WTC11 (cell line): ENCODE data around the gene TMEM117. TPM values are rescaled to one million over a fixed set of nuclear protein-coding genes. Genes with fewer than 3 reads are reported as not detected.

Experiments
- ATAC-seq: fragments of 200-7000 bp; cut with Tn5 transposase; 2 replicates; pipeline ENCODE4 v1.10.0; 2021; ENCODE audit warnings: mild to moderate bottlenecking, moderate library complexity
- CTCF ChIA-PET: fragments of 300-600 bp; sonication (Branson Sonifier 250); formaldehyde crosslinking; loops from one replicate; lab custom pipeline; 2021; ENCODE audit warnings: antibody characterized with exemption; lab: Charles Lee
- POLR2A ChIA-PET: fragments of 350-600 bp; sonication (Branson Sonifier 250); formaldehyde crosslinking; loops from one replicate; lab custom pipeline; 2021; ENCODE audit warnings: antibody characterized with exemption; lab: Charles Lee
- DNase-seq: peaks from one replicate; pipeline ENCODE4 v3.0.0; 2021; ENCODE audit warnings: low spot score
- H3K27ac Mint-ChIP-seq: 2 replicates; pipeline ENCODE4 v1.8.0; 2021; ENCODE audit warnings: mixed read lengths
- H3K27me3 Mint-ChIP-seq: 2 replicates; pipeline ENCODE4 v1.8.0; 2021; ENCODE audit warnings: low read depth, mild to moderate bottlenecking, moderate library complexity, mixed read lengths
- H3K36me3 Mint-ChIP-seq: 2 replicates; pipeline ENCODE4 v1.8.0; 2021; ENCODE audit warnings: mixed read lengths
- H3K4me1 Mint-ChIP-seq: 2 replicates; pipeline ENCODE4 v1.8.0; 2022; ENCODE audit warnings: mixed read lengths
- H3K4me3 Mint-ChIP-seq: 2 replicates; pipeline ENCODE4 v1.8.0; 2021; ENCODE audit warnings: mild to moderate bottlenecking, moderate library complexity, mixed read lengths
- H3K9me3 Mint-ChIP-seq: 2 replicates; pipeline ENCODE4 v1.8.0; 2021; ENCODE audit warnings: mixed read lengths
- AR ChIP-seq: fragments of 250-450 bp; sonication (Bioruptor Pico); IDR thresholded peaks from 2 replicates; pipeline ENCODE4 v1.9.0; 2021; ENCODE audit warnings: mild to moderate bottlenecking
- ATF1 ChIP-seq: sonication (generic); formaldehyde crosslinking; IDR thresholded peaks from 2 replicates; pipeline ENCODE4 v1.8.1; 2023; ENCODE audit warnings: mild to moderate bottlenecking, moderate library complexity, missing genetic modification reagents
- ATF3 ChIP-seq: sonication (generic); formaldehyde crosslinking; conservative IDR thresholded peaks from 2 replicates; pipeline ENCODE4 v1.8.1; 2022; ENCODE audit warnings: mild to moderate bottlenecking, missing genetic modification reagents
- CBFB ChIP-seq: sonication (generic); formaldehyde crosslinking; IDR thresholded peaks from 2 replicates; pipeline ENCODE4 v1.8.1; 2022; ENCODE audit warnings: mild to moderate bottlenecking, low read depth, missing genetic modification reagents
- CDX4 ChIP-seq: fragments of 250-450 bp; sonication (Bioruptor Pico); IDR thresholded peaks from 2 replicates; pipeline ENCODE4 v1.9.0; 2021; ENCODE audit warnings: moderate library complexity, mild to moderate bottlenecking, inconsistent platforms, borderline replicate concordance
- EMX1 ChIP-seq: fragments of 250-450 bp; sonication (Bioruptor Pico); IDR thresholded peaks from 2 replicates; pipeline ENCODE4 v1.8.0; 2021; ENCODE audit warnings: mild to moderate bottlenecking
- GABPB1 ChIP-seq: sonication (generic); formaldehyde crosslinking; IDR thresholded peaks from 2 replicates; pipeline ENCODE4 v1.8.1; 2023; ENCODE audit warnings: mild to moderate bottlenecking, missing genetic modification reagents
- JUN ChIP-seq: sonication (generic); formaldehyde crosslinking; IDR thresholded peaks from 2 replicates; pipeline ENCODE4 v1.8.0; 2023; ENCODE audit warnings: mild to moderate bottlenecking, missing genetic modification reagents
- MAX ChIP-seq: sonication (generic); formaldehyde crosslinking; IDR thresholded peaks from 2 replicates; pipeline ENCODE4 v1.8.0; 2022; ENCODE audit warnings: mild to moderate bottlenecking, missing genetic modification reagents
- NFATC4 ChIP-seq: fragments of 250-450 bp; sonication (Bioruptor Pico); IDR thresholded peaks from 2 replicates; pipeline ENCODE4 v1.9.0; 2021; ENCODE audit warnings: mild to moderate bottlenecking
- PRDM15 ChIP-seq: sonication (generic); formaldehyde crosslinking; IDR thresholded peaks from 2 replicates; pipeline ENCODE4 v1.8.0; 2022; ENCODE audit warnings: missing genetic modification reagents
- RELA ChIP-seq: sonication (generic); formaldehyde crosslinking; IDR thresholded peaks from 2 replicates; pipeline ENCODE4 v1.8.1; 2022; ENCODE audit warnings: missing genetic modification reagents, mild to moderate bottlenecking, borderline replicate concordance
- ZNF138 ChIP-seq: sonication (generic); formaldehyde crosslinking; conservative IDR thresholded peaks from 2 replicates; pipeline ENCODE4 v1.8.1; 2022; ENCODE audit warnings: mild to moderate bottlenecking, moderate library complexity, missing genetic modification reagents
- ZNF281 ChIP-seq: sonication (generic); formaldehyde crosslinking; IDR thresholded peaks from 2 replicates; pipeline ENCODE4 v1.8.0; 2023; ENCODE audit warnings: mild to moderate bottlenecking, missing genetic modification reagents
- ZNF423 ChIP-seq: fragments of 250-450 bp; sonication (Bioruptor Pico); IDR thresholded peaks from 2 replicates; pipeline ENCODE4 v2.1.2; 2022; ENCODE audit warnings: mild to moderate bottlenecking, moderate library complexity
- total RNA-seq: library from RNA; stranded (reverse); gene quantifications from 3 replicates; pipeline ENCODE4 v1.2.3, GENCODE V29; 2021
- TF ChIP-seq, protein P1 (sequence below): sonication (generic); formaldehyde crosslinking; IDR thresholded peaks from 2 replicates; pipeline ENCODE4 v1.8.1; 2022; ENCODE audit warnings: mild to moderate bottlenecking, missing genetic modification reagents, moderate library complexity, borderline replicate concordance
- TF ChIP-seq, protein P2 (sequence below): sonication (generic); formaldehyde crosslinking; IDR thresholded peaks from 2 replicates; pipeline ENCODE4 v1.8.1; 2023; ENCODE audit warnings: mild to moderate bottlenecking, moderate library complexity, missing genetic modification reagents
- TF ChIP-seq, protein P3 (sequence below): fragments of 250-450 bp; sonication (Bioruptor Pico); IDR thresholded peaks from 2 replicates; pipeline ENCODE4 v1.8.0; 2021; ENCODE audit warnings: mild to moderate bottlenecking

Gene TMEM117
- total RNA-seq, 1 experiment from 2014 or later = 1.5 TPM

DNA sequence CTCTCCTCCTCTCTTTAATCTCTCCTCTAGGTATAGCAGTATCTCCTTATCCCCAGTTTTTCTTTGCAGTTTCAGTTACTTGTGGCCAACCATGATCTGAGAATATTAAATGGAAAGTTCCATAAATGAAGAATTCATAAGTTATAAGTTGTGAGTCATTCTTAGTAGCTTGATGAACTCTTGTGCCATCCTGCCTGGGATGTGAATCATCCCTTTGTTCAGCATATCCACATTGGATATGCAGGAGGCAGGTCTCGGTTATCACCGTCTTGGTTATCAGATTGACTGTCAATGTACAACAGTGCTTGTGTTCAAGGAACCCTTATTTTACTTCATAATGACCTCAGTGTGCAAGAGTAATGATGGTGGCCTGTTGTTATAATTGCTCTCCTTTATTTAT, 134.0 kb downstream of the TMEM117 start:
- Mint-ChIP-seq H3K36me3 (peaks cover 10% of the 10 kb centered on the region), H3K4me1 (peaks cover 10% of the 10 kb centered on the region), H3K27me3 (no peaks in the 10 kb centered on the region; the same call in 1 of the 2 replicates), H3K9me3 (peaks cover 30% of the 10 kb centered on the region), H3K27ac (no peak overlapping the region), H3K4me3 (no peak overlapping the region)
- no peak for ATAC-seq
- CTCF ChIA-PET = no interaction called here
- POLR2A ChIA-PET = no interaction called here
- TF ChIP-seq EMX1 (CRISPR knock-in tag) (no peak), PRDM15 (CRISPR knock-in tag) (no peak), ZNF281 (no peak), ATF1 (CRISPR knock-in tag) (no peak), CBFB (CRISPR knock-in tag) (no peak), AR (CRISPR knock-in tag) (no peak), MAX (no peak), CDX4 (CRISPR knock-in tag) (no peak), ZNF138 (CRISPR knock-in tag) (no peak), RELA (no peak), GABPB1 (CRISPR knock-in tag) (no peak), JUN (CRISPR knock-in tag) (no peak), ZNF423 (CRISPR knock-in tag) (no peak), ATF3 (CRISPR knock-in tag) (no peak), NFATC4 (no peak)
- TF ChIP-seq, protein P1, sequence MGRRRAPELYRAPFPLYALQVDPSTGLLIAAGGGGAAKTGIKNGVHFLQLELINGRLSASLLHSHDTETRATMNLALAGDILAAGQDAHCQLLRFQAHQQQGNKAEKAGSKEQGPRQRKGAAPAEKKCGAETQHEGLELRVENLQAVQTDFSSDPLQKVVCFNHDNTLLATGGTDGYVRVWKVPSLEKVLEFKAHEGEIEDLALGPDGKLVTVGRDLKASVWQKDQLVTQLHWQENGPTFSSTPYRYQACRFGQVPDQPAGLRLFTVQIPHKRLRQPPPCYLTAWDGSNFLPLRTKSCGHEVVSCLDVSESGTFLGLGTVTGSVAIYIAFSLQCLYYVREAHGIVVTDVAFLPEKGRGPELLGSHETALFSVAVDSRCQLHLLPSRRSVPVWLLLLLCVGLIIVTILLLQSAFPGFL (CRISPR knock-in tag) = no peak
- TF ChIP-seq, protein P2, sequence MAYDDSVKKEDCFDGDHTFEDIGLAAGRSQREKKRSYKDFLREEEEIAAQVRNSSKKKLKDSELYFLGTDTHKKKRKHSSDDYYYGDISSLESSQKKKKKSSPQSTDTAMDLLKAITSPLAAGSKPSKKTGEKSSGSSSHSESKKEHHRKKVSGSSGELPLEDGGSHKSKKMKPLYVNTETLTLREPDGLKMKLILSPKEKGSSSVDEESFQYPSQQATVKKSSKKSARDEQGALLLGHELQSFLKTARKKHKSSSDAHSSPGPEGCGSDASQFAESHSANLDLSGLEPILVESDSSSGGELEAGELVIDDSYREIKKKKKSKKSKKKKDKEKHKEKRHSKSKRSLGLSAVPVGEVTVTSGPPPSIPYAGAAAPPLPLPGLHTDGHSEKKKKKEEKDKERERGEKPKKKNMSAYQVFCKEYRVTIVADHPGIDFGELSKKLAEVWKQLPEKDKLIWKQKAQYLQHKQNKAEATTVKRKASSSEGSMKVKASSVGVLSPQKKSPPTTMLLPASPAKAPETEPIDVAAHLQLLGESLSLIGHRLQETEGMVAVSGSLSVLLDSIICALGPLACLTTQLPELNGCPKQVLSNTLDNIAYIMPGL (CRISPR knock-in tag) = no peak
- TF ChIP-seq, protein P3, sequence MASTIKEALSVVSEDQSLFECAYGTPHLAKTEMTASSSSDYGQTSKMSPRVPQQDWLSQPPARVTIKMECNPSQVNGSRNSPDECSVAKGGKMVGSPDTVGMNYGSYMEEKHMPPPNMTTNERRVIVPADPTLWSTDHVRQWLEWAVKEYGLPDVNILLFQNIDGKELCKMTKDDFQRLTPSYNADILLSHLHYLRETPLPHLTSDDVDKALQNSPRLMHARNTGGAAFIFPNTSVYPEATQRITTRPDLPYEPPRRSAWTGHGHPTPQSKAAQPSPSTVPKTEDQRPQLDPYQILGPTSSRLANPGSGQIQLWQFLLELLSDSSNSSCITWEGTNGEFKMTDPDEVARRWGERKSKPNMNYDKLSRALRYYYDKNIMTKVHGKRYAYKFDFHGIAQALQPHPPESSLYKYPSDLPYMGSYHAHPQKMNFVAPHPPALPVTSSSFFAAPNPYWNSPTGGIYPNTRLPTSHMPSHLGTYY (CRISPR knock-in tag) = no peak
- DNase-seq = no peak
